ENCODE results near the gene PMP22.

Gene PMP22

DNA sequence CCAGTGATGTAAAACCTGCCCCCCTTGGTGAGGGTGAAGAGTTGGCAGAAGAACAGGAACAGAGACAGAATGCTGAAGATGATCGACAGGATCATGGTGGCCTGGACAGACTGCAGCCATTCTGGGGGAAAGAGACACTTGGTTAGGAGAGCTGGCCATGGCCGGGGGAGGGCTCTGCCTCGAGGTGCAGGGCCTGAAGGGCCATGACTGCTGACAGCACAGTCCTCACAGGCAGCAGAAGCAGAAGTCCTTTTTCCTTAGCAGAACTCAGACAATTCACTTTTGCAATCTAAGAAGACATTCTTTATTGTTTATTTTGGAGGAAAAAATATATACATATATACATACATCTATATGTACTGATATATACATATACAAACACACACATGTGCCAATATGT lies 25.6 kb downstream of the PMP22 start:
- TF ChIP-seq Cebpa-rat (IDR thresholded peaks at IDR 0.05), result no peak
- H3K4me3 ChIP-seq, result no peak overlapping the region
- H4K20me1 ChIP-seq, result no peaks in the 10 kb centered on the region
- no peak overlapping the region for H3K4me2 ChIP-seq
- H3K36me3 ChIP-seq, result no peaks in the 10 kb centered on the region
- peaks cover 29% of the 10 kb centered on the region for H3K4me1 ChIP-seq
- H3K27ac ChIP-seq, result no peak overlapping the region
- no peaks in the 10 kb centered on the region for H3K27me3 ChIP-seq
- no peak overlapping the region for H3K9ac ChIP-seq
- no peaks in the 10 kb centered on the region for H3K9me3 ChIP-seq

DNA sequence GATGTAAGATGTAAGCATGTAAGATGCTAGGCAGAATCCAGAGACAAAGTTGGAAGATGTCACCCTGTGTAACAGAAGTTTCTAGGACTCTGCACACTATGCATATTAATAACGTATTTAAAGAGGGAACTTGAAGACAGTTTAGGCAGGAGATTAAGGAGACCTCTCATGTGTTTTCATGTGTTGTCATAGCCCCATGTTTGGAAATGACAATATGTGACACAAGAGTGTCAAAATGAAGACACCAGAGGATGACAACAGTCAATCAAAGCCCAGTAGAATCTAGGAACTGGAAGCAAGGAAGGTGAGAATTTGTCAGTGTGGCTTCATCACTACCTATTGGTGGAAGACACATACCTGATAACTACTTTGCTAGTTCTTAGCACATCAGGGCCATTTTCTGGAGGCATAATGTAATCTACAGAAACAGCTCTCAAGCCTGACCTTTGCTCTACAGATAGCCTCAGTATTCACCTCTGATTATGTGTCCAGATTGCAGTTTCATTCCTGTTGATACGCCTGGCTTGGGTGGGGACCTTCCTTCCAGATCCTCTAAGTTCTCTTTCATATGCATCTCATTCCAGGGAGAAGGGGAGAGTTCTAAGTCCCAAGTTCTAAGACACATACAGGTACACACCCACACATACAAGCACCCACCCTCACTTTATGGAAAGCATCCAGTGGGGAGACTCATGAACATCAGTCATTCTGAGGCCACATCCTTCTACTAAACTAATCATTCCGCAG lies 26.3 kb downstream of the PMP22 start:
- peaks cover 35% of the 10 kb centered on the region for H3K4me1 ChIP-seq
- H3K36me3 ChIP-seq, result no peaks in the 10 kb centered on the region
- no peaks in the 10 kb centered on the region for H3K9me3 ChIP-seq
- H3K27ac ChIP-seq, result no peak overlapping the region
- no peaks in the 10 kb centered on the region for H3K27me3 ChIP-seq
- no peak overlapping the region for H3K9ac ChIP-seq
- H3K4me3 ChIP-seq, result no peak overlapping the region
- no peak for TF ChIP-seq Cebpa-rat (IDR thresholded peaks at IDR 0.05)
- no peaks in the 10 kb centered on the region for H4K20me1 ChIP-seq
- H3K4me2 ChIP-seq, result no peak overlapping the region

DNA sequence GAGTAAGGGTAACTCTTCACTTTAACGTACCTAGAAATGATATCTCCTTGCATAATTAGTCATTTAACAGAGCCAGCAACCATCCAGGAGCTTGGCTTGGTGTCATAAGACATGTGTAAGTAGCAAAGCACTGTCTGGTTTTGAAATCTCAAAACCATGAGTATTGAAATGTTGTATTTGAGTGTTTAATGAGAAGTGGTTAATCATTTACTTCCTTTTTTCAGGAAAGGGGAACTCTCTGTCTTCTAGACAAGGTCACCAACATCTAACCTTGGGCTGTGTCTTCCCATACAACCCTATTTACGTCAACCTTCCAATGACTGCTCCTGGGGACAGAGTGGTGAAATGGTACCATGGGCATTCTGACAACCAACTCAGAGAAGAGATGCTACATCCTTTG lies 27.1 kb downstream of the PMP22 start:
- no peaks in the 10 kb centered on the region for H3K36me3 ChIP-seq
- no peak overlapping the region for H3K4me3 ChIP-seq
- TF ChIP-seq Cebpa-rat (IDR thresholded peaks at IDR 0.05), result no peak
- no peak overlapping the region for H3K9ac ChIP-seq
- H3K27me3 ChIP-seq, result no peaks in the 10 kb centered on the region
- H3K4me2 ChIP-seq, result no peak overlapping the region
- peaks cover 42% of the 10 kb centered on the region for H3K4me1 ChIP-seq
- H3K27ac ChIP-seq, result no peak overlapping the region
- H4K20me1 ChIP-seq, result no peaks in the 10 kb centered on the region
- no peaks in the 10 kb centered on the region for H3K9me3 ChIP-seq

DNA sequence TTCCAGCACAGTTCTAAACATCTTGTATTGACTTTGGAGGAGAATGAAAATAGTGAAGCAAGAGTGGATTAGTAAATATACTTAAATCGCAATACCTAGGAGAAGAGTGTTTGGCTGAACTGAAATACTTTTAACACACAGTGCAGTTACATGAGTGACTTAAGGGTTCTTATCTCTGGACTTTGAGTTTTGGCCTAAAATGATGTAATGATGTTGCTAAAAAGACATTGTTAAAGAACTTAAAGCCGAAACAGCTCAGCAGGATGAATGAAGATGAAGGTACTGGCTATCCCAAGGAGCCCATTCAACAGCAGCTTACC lies 28.1 kb downstream of the PMP22 start:
- Histone ChIP-seq H3K9ac (no peak overlapping the region), H3K27ac (no peak overlapping the region), H3K4me3 (no peak overlapping the region), H3K9me3 (no peaks in the 10 kb centered on the region), H3K27me3 (no peaks in the 10 kb centered on the region), H3K4me2 (peak overlapping the region; percentile 70), H3K4me1 (peaks cover 42% of the 10 kb centered on the region), H4K20me1 (no peaks in the 10 kb centered on the region), H3K36me3 (no peaks in the 10 kb centered on the region)
- no peak for TF ChIP-seq Cebpa-rat (IDR thresholded peaks at IDR 0.05)

DNA sequence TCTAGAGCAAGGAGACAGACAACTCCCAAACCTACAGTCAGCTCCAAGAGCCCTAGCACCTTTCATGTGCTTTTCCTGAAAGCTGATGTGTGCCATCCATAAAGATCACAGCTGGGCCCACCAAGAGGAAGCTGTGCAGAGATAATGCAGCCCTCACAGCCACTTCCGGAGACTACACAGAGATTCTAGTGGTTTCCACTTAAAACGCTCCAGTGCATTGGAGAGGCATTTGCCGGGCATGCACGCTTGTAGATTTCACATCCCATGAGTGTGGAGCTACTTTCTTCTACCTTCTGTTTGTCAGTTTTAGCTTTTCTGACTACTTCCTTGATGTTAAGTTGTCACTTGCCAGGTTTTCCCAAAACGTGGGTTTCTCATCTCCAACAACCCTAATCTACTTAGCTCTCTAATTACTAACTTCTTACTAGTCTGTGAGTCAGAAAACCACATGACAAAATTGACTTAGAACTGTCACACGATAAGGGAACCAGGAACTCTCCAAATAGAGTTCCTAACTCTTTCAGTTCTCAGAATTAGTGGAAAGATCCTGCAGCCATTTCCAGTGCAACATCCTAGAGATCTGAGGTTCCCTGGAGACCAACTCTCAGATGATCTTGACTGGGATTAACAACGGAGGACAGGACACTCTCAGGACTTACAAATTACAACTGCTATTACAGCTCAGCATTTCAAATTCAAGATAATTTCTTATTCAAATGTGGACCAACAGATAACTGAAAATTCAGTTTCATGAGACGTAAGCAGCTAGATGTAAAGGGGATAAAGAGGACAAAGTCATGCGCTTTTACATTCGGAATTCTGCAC lies 28.6 kb downstream of the PMP22 start:
- no peaks in the 10 kb centered on the region for H3K9me3 ChIP-seq
- H3K4me1 ChIP-seq, result peaks cover 42% of the 10 kb centered on the region
- H3K4me3 ChIP-seq, result no peak overlapping the region
- peak overlapping the region; percentile 44 for H3K27ac ChIP-seq
- H3K9ac ChIP-seq, result no peak overlapping the region
- H3K27me3 ChIP-seq, result no peaks in the 10 kb centered on the region
- TF ChIP-seq Cebpa-rat (IDR thresholded peaks at IDR 0.05), result no peak
- peak overlapping the region; percentile 70 for H3K4me2 ChIP-seq
- no peaks in the 10 kb centered on the region for H3K36me3 ChIP-seq
- no peaks in the 10 kb centered on the region for H4K20me1 ChIP-seq

DNA sequence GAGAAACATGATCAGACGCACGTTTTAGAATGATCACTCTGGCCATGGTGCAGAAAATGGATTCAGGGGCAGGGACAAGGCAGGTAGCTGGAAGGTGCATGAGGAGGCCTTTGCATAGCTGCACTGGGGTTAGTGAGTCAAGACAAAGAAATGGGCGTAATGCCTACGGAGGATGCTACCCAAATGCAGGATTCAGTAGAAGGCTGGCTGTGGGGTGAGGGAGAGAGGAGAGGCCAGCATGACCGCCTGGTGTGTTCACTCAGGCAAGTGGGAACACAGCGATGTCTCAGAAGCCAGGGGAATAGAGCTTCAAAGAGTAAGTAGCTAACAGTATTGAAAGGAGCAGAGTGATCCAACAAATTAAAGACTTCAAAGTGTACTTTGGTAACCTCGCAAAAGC lies 31.2 kb downstream of the PMP22 start:
- Histone ChIP-seq H4K20me1 (no peaks in the 10 kb centered on the region), H3K4me1 (peaks cover 42% of the 10 kb centered on the region), H3K9me3 (no peaks in the 10 kb centered on the region), H3K36me3 (no peaks in the 10 kb centered on the region), H3K9ac (no peak overlapping the region), H3K27me3 (no peaks in the 10 kb centered on the region), H3K4me3 (no peak overlapping the region), H3K27ac (no peak overlapping the region), H3K4me2 (no peak overlapping the region)
- TF ChIP-seq Cebpa-rat (IDR thresholded peaks at IDR 0.05), result no peak

DNA sequence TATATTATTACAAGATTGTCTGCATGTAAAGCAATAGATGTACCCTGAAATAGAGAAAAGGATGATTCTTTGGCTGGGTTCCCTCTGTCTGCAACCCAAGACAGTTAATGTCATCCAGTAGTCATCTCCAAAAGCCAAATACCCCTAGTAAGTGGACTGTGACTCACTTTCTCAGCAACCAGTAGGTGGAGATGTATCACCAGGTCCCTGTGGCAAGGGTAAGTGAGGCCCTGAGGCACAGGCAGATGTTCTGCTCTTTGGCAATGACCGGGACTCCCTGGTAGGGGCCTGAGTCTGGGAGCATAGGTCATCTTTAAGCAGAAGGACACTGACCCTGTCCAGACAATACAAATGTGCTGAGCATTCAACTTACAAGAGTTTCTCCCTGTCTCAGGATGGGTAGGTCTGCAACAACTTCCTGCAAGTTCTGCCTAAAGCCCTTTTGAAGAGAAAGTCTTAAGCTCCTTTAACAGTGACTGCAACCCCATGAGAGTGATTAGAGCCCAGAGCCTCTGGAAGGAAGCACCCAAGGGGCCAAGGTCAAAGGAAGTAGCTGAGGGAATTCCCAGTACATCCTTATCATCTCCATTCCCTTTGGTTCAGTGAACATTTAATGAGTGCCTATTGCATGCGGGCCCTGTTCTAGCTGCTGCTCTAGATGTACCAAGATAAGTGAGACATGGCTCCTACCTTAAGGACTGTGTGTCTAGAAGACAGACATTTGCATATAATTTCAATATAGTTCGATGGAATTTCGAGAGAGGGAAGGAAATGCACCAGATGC lies 31.9 kb downstream of the PMP22 start:
- peaks cover 42% of the 10 kb centered on the region for H3K4me1 ChIP-seq

DNA sequence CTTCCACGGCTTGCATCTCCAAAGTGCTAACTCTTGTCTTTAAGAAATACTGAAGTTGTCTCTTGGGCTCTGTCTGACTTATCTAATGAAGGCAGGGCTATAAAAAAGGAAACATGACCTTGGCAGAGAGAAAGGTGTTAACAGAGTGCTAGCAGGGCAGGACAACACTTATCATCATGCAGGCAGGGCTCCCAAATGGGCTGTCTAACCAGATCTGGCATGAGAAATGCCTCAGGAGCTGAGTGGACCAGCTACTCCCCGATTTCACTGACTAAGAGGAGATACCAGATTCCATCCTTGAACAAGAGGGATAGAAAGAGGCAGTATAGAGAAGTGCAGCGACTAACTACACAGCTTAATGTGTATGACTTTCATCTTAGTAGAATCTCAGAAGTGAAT lies 32.6 kb downstream of the PMP22 start:
- H3K27me3 ChIP-seq, result no peaks in the 10 kb centered on the region
- no peak overlapping the region for H3K9ac ChIP-seq
- H3K4me1 ChIP-seq, result peaks cover 42% of the 10 kb centered on the region
- no peak overlapping the region for H3K4me2 ChIP-seq
- H3K9me3 ChIP-seq, result no peaks in the 10 kb centered on the region
- no peaks in the 10 kb centered on the region for H3K36me3 ChIP-seq
- H3K4me3 ChIP-seq, result no peak overlapping the region
- no peaks in the 10 kb centered on the region for H4K20me1 ChIP-seq
- TF ChIP-seq Cebpa-rat (IDR thresholded peaks at IDR 0.05), result no peak
- no peak overlapping the region for H3K27ac ChIP-seq

More for the DNA sequence above, 31.9 kb downstream of the PMP22 start:
- no peak overlapping the region for H3K9ac ChIP-seq
- H4K20me1 ChIP-seq, result no peaks in the 10 kb centered on the region
- H3K4me3 ChIP-seq, result no peak overlapping the region
- TF ChIP-seq Cebpa-rat (IDR thresholded peaks at IDR 0.05), result no peak
- H3K36me3 ChIP-seq, result no peaks in the 10 kb centered on the region
- no peaks in the 10 kb centered on the region for H3K9me3 ChIP-seq
- H3K27ac ChIP-seq, result no peak overlapping the region
- H3K4me2 ChIP-seq, result no peak overlapping the region
- no peaks in the 10 kb centered on the region for H3K27me3 ChIP-seq

DNA sequence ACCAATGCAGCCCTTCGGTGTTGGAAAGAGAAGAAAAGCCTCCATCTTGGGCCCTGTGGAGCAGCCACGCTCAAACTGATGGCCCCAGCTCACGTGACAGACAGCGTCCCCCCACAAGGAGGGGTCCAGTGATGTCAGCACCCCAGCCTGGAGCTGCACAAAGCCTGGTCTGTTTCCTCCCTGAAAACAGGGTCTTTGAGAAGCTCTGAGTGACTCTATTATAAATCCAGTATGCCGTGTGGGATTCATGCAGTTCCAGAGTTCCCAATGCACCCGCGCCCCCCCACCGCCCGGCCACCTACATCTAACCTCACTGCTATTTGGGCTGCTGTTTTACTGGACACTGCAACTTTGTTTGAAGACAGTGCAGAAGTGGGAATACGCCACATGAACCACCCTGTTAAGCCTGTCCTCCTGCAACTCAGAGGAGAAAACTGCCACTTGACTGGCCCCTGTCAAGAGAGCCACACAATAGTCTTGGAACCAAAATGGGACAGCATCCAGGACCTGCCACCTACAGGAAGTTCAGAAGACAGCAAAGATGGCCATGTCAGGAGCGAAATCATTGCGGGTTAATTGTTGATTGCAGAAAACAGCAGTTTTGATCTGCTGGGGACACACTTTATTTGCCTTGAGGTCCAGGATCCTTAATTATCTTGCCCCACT lies 33.1 kb downstream of the PMP22 start:
- H3K27me3 ChIP-seq, result no peaks in the 10 kb centered on the region
- H3K9me3 ChIP-seq, result no peaks in the 10 kb centered on the region
- no peak overlapping the region for H3K9ac ChIP-seq
- no peaks in the 10 kb centered on the region for H4K20me1 ChIP-seq
- H3K4me2 ChIP-seq, result no peak overlapping the region
- H3K36me3 ChIP-seq, result no peaks in the 10 kb centered on the region
- no peak for TF ChIP-seq Cebpa-rat (IDR thresholded peaks at IDR 0.05)
- H3K27ac ChIP-seq, result no peak overlapping the region
- H3K4me1 ChIP-seq, result peaks cover 37% of the 10 kb centered on the region
- no peak overlapping the region for H3K4me3 ChIP-seq

Measured in BLaER1 (cell line).